22Rv1 (cell line): ENCODE data around the gene ZC3H12C.

Experiments used
- CTCF ChIP-seq: fragments of 450-650 bp; IDR thresholded peaks from 2 replicates; pipeline ENCODE4 v1.5.1; 2017; ENCODE audit warnings: mild to moderate bottlenecking
- ZFX ChIP-seq: fragments of 450-650 bp; IDR thresholded peaks from 2 replicates; pipeline ENCODE4 v1.6.1; 2017; ENCODE audit warnings: antibody characterized with exemption, borderline replicate concordance

- no peak for TF ChIP-seq CTCF
- TF ChIP-seq ZFX: no peak
These were observed 83.9 kb downstream of the ZC3H12C start for GRCh38 chr11:110177086-110177456.
